CD4-positive, alpha-beta T cell (primary cell): ENCODE measurements around the gene ELMOD3. TPM values are rescaled to one million over a fixed set of nuclear protein-coding genes. Genes with fewer than 3 reads are reported as not detected.
"Not testable (repeated sequence)": the region's sequence is repeated elsewhere in the genome, so short reads cannot be mapped to it uniquely, and the experiment has no call there.

Experiments
- ATAC-seq: fragments of 200-7000 bp; cut with Tn5 transposase; one replicate; pipeline ENCODE4 v1.10.0; 2022; ENCODE audit warnings: mild to moderate bottlenecking; ENCODE audit not compliant: poor library complexity
- CTCF ChIA-PET: fragments of 350-600 bp; sonication (Branson Sonifier 250); formaldehyde crosslinking; loops from one replicate; lab custom pipeline; 2021; ENCODE audit warnings: antibody characterized with exemption, inconsistent platforms; lab: Charles Lee
- POLR2A ChIA-PET: fragments of 350-600 bp; sonication (Branson Sonifier 250); formaldehyde crosslinking; loops from one replicate; lab custom pipeline; 2021; ENCODE audit warnings: antibody characterized with exemption, inconsistent platforms; lab: Charles Lee
- DNase-seq, 14 experiments: peaks; one replicate each; pipeline ENCODE4 v3.0.0-alpha.2; 2013 to 2020; ENCODE audit warnings: mixed read lengths in 2 of 14
- H3K27ac ChIP-seq, 2 donors: one replicate each; pipeline versions ENCODE4 v1.5.1 to v1.7.0; 2013; ENCODE audit warnings: low read length in 2 of 2, low read depth in 1 of 2, mild to moderate bottlenecking in 1 of 2
- H3K27me3 ChIP-seq, 2 experiments: 1 replicate in 1 of 2; 2 replicates in 1 of 2; pipeline versions ENCODE4 v1.6.1 to v1.7.0; 2013; ENCODE audit warnings: low read length in 2 of 2, control low read depth in 1 of 2, mild to moderate bottlenecking in 1 of 2, moderate library complexity in 1 of 2; ENCODE audit not compliant: insufficient read depth in 2 of 2, control insufficient read depth in 1 of 2
- H3K36me3 ChIP-seq: one replicate; pipeline ENCODE4 v1.6.1; 2013; ENCODE audit warnings: low read length, control low read depth; ENCODE audit not compliant: insufficient read depth
- H3K4me1 ChIP-seq: one replicate; pipeline ENCODE4 v1.6.1; 2013; ENCODE audit warnings: low read length, control low read depth; ENCODE audit not compliant: insufficient read depth
- H3K4me3 ChIP-seq: one replicate; pipeline ENCODE4 v1.5.1; 2013; ENCODE audit warnings: mild to moderate bottlenecking, low read length, moderate library complexity
- H3K9me3 ChIP-seq, 2 experiments: 1 replicate in 1 of 2; 2 replicates in 1 of 2; pipeline versions ENCODE4 v1.6.1 to v1.7.0; 2013; ENCODE audit warnings: low read length in 2 of 2, mild to moderate bottlenecking in 2 of 2, control low read depth in 1 of 2, moderate library complexity in 1 of 2; ENCODE audit not compliant: control insufficient read depth in 1 of 2, insufficient read depth in 1 of 2
- H3K27ac Mint-ChIP-seq: one replicate; pipeline ENCODE4 v1.8.0; 2020; ENCODE audit warnings: mixed read lengths
- H3K27me3 Mint-ChIP-seq: one replicate; pipeline ENCODE4 v1.8.0; 2021; ENCODE audit warnings: mixed read lengths
- H3K36me3 Mint-ChIP-seq: one replicate; pipeline ENCODE4 v1.8.0; 2021; ENCODE audit warnings: low read depth, mixed read lengths
- H3K4me1 Mint-ChIP-seq: one replicate; pipeline ENCODE4 v1.8.0; 2021; ENCODE audit warnings: low read depth, mixed read lengths
- H3K4me3 Mint-ChIP-seq: one replicate; pipeline ENCODE4 v1.8.0; 2020; ENCODE audit warnings: mild to moderate bottlenecking, mixed read lengths
- H3K9me3 Mint-ChIP-seq: one replicate; pipeline ENCODE4 v1.8.0; 2020; ENCODE audit warnings: mixed read lengths
- intact Hi-C, 2 experiments: fragments of 100-400 bp; cut with DNase I in 1 of 2; cut with micrococcal nuclease in 1 of 2; formaldehyde crosslinking; loops; one replicate each; pipeline versions ENCODE4 v1.15.1 to v1.9.0; 2023 to 2025; cut with DNase I, micrococcal nuclease
- total RNA-seq, 174 experiments: library from RNA in 2 of 174; stranded (reverse) in 2 of 174; gene quantifications; one replicate each; pipeline ENCODE4 v1.2.3 and lab custom pipeline; 2021 to 2026
- TF ChIP-seq, protein P1 (sequence below): fragments of 200-600 bp; IDR thresholded peaks from one replicate; pipeline ENCODE4 v1.8.0; 2022; ENCODE audit warnings: antibody characterized with exemption, mild to moderate bottlenecking

The ELMOD3 gene
- total RNA-seq, 2 experiments from 2014 or later = 13.5 to 15.3 TPM

- ChIA-PET CTCF (interaction anchor here (0.6 to 2.7 kb wide), 2 partner anchors 9 to 1481 kb away, joined by 3 to 9 read pairs; no protein-coding TSS in a partner anchor), POLR2A (interaction anchor here (1.1 to 4.6 kb wide), 5 partner anchors 9 to 36 kb away, joined by 4 to 32 read pairs (median 8); partner anchors contain the start of genes ELMOD3, RETSAT and TGOLN2)
- Histone ChIP-seq H3K27me3 (no peaks in the 10 kb centered on the region), H3K9me3 (no peaks in the 10 kb centered on the region), H3K4me3 (no peak overlapping the region), H3K27ac (peak overlapping the region in 1 of 2 donors; percentile 52), H3K4me1 (peaks cover 54% of the 10 kb centered on the region), H3K36me3 (peaks cover 85% of the 10 kb centered on the region)
- Mint-ChIP-seq H3K9me3 (no peaks in the 10 kb centered on the region), H3K27me3 (no peaks in the 10 kb centered on the region), H3K4me3 (peak overlapping the region; percentile 62), H3K36me3 (peaks cover 90% of the 10 kb centered on the region), H3K4me1 (peaks cover 68% of the 10 kb centered on the region), H3K27ac (peak overlapping the region; percentile 77)
- ATAC-seq = peak; percentile 55
- DNase-seq = peak in 2 of 14 experiments; percentile 57 to 74
- TF ChIP-seq, protein P1, sequence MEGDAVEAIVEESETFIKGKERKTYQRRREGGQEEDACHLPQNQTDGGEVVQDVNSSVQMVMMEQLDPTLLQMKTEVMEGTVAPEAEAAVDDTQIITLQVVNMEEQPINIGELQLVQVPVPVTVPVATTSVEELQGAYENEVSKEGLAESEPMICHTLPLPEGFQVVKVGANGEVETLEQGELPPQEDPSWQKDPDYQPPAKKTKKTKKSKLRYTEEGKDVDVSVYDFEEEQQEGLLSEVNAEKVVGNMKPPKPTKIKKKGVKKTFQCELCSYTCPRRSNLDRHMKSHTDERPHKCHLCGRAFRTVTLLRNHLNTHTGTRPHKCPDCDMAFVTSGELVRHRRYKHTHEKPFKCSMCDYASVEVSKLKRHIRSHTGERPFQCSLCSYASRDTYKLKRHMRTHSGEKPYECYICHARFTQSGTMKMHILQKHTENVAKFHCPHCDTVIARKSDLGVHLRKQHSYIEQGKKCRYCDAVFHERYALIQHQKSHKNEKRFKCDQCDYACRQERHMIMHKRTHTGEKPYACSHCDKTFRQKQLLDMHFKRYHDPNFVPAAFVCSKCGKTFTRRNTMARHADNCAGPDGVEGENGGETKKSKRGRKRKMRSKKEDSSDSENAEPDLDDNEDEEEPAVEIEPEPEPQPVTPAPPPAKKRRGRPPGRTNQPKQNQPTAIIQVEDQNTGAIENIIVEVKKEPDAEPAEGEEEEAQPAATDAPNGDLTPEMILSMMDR = no peak
- intact Hi-C loops = no loop called here
These were observed 36.1 kb upstream of the ELMOD3 start for GRCh38 chr2:85318222-85319074.

GRCh38 chr2:85319796-85320195, 34.8 kb upstream of the ELMOD3 start:
- ChIA-PET POLR2A (interaction anchor here (0.6 to 4.6 kb wide), 6 partner anchors 7 to 35 kb away, joined by 3 to 32 read pairs (median 6); partner anchors contain the start of genes ELMOD3, RETSAT and TGOLN2), CTCF (interaction anchor here (1.1 to 2.7 kb wide), 2 partner anchors 10 to 19 kb away, joined by 4 to 9 read pairs; no protein-coding TSS in a partner anchor)
- Histone ChIP-seq H3K27me3 (no peaks in the 10 kb centered on the region), H3K4me1 (peaks cover 67% of the 10 kb centered on the region), H3K9me3 (no peaks in the 10 kb centered on the region), H3K36me3 (peaks cover 91% of the 10 kb centered on the region), H3K27ac (peak overlapping the region; percentile 44 to 47), H3K4me3 (no peak overlapping the region)
- intact Hi-C loops = no loop called here
- peaks cover 76% of the 10 kb centered on the region for H3K4me1 Mint-ChIP-seq
- no peaks in the 10 kb centered on the region for H3K27me3 Mint-ChIP-seq
- TF ChIP-seq, protein P1 = no peak
- DNase-seq (no peak), ATAC-seq (no peak)
- H3K27ac Mint-ChIP-seq = peak overlapping the region; percentile 77
- peaks cover 93% of the 10 kb centered on the region for H3K36me3 Mint-ChIP-seq
- no peaks in the 10 kb centered on the region for H3K9me3 Mint-ChIP-seq
- H3K4me3 Mint-ChIP-seq = peak overlapping the region; percentile 36

- peaks cover 95% of the 10 kb centered on the region for H3K4me1 Mint-ChIP-seq
- H3K27me3 Mint-ChIP-seq = no peaks in the 10 kb centered on the region
- H3K27me3 ChIP-seq = no peaks in the 10 kb centered on the region
- intact Hi-C loops = no loop called here
- peaks cover 99% of the 10 kb centered on the region for H3K36me3 Mint-ChIP-seq
- H3K4me3 ChIP-seq = no peak overlapping the region
- TF ChIP-seq, protein P1 = no peak
- peak overlapping the region; percentile 80 for H3K4me3 Mint-ChIP-seq
- ATAC-seq = no peak
- DNase-seq = no peak
- no peaks in the 10 kb centered on the region for H3K9me3 Mint-ChIP-seq
- peaks cover 75% of the 10 kb centered on the region for H3K36me3 ChIP-seq
- H3K27ac Mint-ChIP-seq = peak overlapping the region; percentile 97
- H3K4me1 ChIP-seq = peaks cover 73% of the 10 kb centered on the region
- POLR2A ChIA-PET = interaction anchor here (1.0 to 2.4 kb wide), 6 partner anchors 9 to 228 kb away, joined by 3 to 18 read pairs (median 4); partner anchors contain the start of genes ELMOD3 and RETSAT
- peak overlapping the region; percentile 14 to 45 for H3K27ac ChIP-seq
- H3K9me3 ChIP-seq = no peaks in the 10 kb centered on the region
- CTCF ChIA-PET = interaction anchor here (1.0 kb wide), 1 partner anchor 57 kb away, joined by 3 read pairs; no protein-coding TSS in a partner anchor
These were observed 31.1 kb upstream of the ELMOD3 start for GRCh38 chr2:85323351-85323987.

- peaks cover 70% of the 10 kb centered on the region for H3K36me3 ChIP-seq
- CTCF ChIA-PET, H3K9me3 Mint-ChIP-seq, DNase-seq, intact Hi-C loops, ATAC-seq, H3K27me3 Mint-ChIP-seq, H3K9me3 ChIP-seq, H3K27me3 ChIP-seq: not testable (repeated sequence)
- peak overlapping the region; percentile 14 to 45 for H3K27ac ChIP-seq
- POLR2A ChIA-PET = interaction anchor here (0.6 to 4.7 kb wide), 8 partner anchors 9 to 418 kb away, joined by 3 to 216 read pairs (median 5); partner anchors contain the start of genes ELMOD3 and RETSAT
- peak overlapping the region; percentile 96 for H3K4me3 Mint-ChIP-seq
- H3K4me1 Mint-ChIP-seq = peaks cover 94% of the 10 kb centered on the region
- peak overlapping the region; percentile 97 for H3K27ac Mint-ChIP-seq
- H3K36me3 Mint-ChIP-seq = peaks cover 98% of the 10 kb centered on the region
- H3K4me1 ChIP-seq = peaks cover 69% of the 10 kb centered on the region
- H3K4me3 ChIP-seq = peak overlapping the region; percentile 89
These were observed 30.6 kb upstream of the ELMOD3 start for GRCh38 chr2:85323988-85324367.
